ENCODE data around the gene SLFN13.
"Not testable (repeated sequence)": the region's sequence is repeated elsewhere in the genome, so short reads cannot be mapped to it uniquely, and the experiment has no call there.

The SLFN13 gene

GRCh38 chr17:35432176-35433074 is 16.1 kb downstream of the SLFN13 start, which contains the start of gene SLFN12:
Gene SLFN12, minus strand, starts transcription at chr17:35432500. Its CDS starts 9,472 bp downstream, at chr17:35423028.
- peak within 1 kb of the TSS; percentile 93 for H3K27ac ChIP-seq (ENCODE audit: low read depth, low read length)

GRCh38 chr17:35429702-35430101 is 18.9 kb downstream of the SLFN13 start:
- H3K4me3 ChIP-seq (ENCODE audit: low read length): no peak overlapping the region
- no peaks in the 10 kb centered on the region for H3K36me3 ChIP-seq (ENCODE audit: insufficient read depth, low read length)
- 82% methylated on average over 2 of the region's 2 CpGs for WGBS
- H3K9ac ChIP-seq (ENCODE audit: low read depth, low read length): no peak overlapping the region
- H3K4me1 ChIP-seq (ENCODE audit: insufficient read depth, low read length): peaks cover 43% of the 10 kb centered on the region
- H3K9me3 ChIP-seq (ENCODE audit: insufficient read depth, low read depth, low read length): no peaks in the 10 kb centered on the region
- no peaks in the 10 kb centered on the region for H3K27me3 ChIP-seq (ENCODE audit: insufficient read depth, low read length)
- H3K27ac ChIP-seq (ENCODE audit: low read depth, low read length): no peak overlapping the region

More at GRCh38 chr17:35432176-35433074, 16.1 kb downstream of the SLFN13 start, which contains the start of gene SLFN12:
- WGBS: 93% methylated on average over 21 of the region's 22 CpGs
- Histone ChIP-seq H3K4me3 (ENCODE audit: low read length) (peak within 1 kb of the TSS; percentile 55), H3K36me3 (ENCODE audit: insufficient read depth, low read length) (no peaks in the 10 kb centered on the region), H3K27me3 (ENCODE audit: insufficient read depth, low read length) (no peaks in the 10 kb centered on the region), H3K4me1 (ENCODE audit: insufficient read depth, low read length) (peaks cover 56% of the 10 kb centered on the region), H3K9ac (ENCODE audit: low read depth, low read length) (peak within 1 kb of the TSS; percentile 80), H3K9me3 (ENCODE audit: insufficient read depth, low read depth, low read length) (no peaks in the 10 kb centered on the region)

- H3K36me3 ChIP-seq (ENCODE audit: insufficient read depth, low read length): no peaks in the 10 kb centered on the region
- H3K9ac ChIP-seq (ENCODE audit: low read depth, low read length): no peak overlapping the region
- peaks cover 36% of the 10 kb centered on the region for H3K4me1 ChIP-seq (ENCODE audit: insufficient read depth, low read length)
- no peak overlapping the region for H3K4me3 ChIP-seq (ENCODE audit: low read length)
- 98% methylated on average over 2 of the region's 2 CpGs for WGBS
- H3K9me3 ChIP-seq (ENCODE audit: insufficient read depth, low read depth, low read length): no peaks in the 10 kb centered on the region
- no peak overlapping the region for H3K27ac ChIP-seq (ENCODE audit: low read depth, low read length)
- H3K27me3 ChIP-seq (ENCODE audit: insufficient read depth, low read length): no peaks in the 10 kb centered on the region
Measured at GRCh38 chr17:35428229-35428628, 20.3 kb downstream of the SLFN13 start.

GRCh38 chr17:35423761-35424160 is 24.8 kb downstream of the SLFN13 start:
- 95% methylated on average over 4 of the region's 4 CpGs for WGBS
- H3K9me3 ChIP-seq (ENCODE audit: insufficient read depth, low read depth, low read length): no peaks in the 10 kb centered on the region
- H3K4me3 ChIP-seq (ENCODE audit: low read length): no peak overlapping the region
- H3K4me1 ChIP-seq (ENCODE audit: insufficient read depth, low read length): peaks cover 10% of the 10 kb centered on the region; the same call in 1 of the 2 replicates
- no peak overlapping the region for H3K27ac ChIP-seq (ENCODE audit: low read depth, low read length)
- H3K36me3 ChIP-seq (ENCODE audit: insufficient read depth, low read length): peaks cover 26% of the 10 kb centered on the region
- no peaks in the 10 kb centered on the region for H3K27me3 ChIP-seq (ENCODE audit: insufficient read depth, low read length)
- H3K9ac ChIP-seq (ENCODE audit: low read depth, low read length): no peak overlapping the region

- 98% methylated on average over 8 of the region's 9 CpGs for WGBS
- not testable (repeated sequence) for H3K9ac ChIP-seq (ENCODE audit: low read depth, low read length); H3K27ac ChIP-seq (ENCODE audit: low read depth, low read length); H3K27me3 ChIP-seq (ENCODE audit: insufficient read depth, low read length); H3K4me3 ChIP-seq (ENCODE audit: low read length); H3K4me1 ChIP-seq (ENCODE audit: insufficient read depth, low read length); H3K9me3 ChIP-seq (ENCODE audit: insufficient read depth, low read depth, low read length)
- peaks cover 32% of the 10 kb centered on the region for H3K36me3 ChIP-seq (ENCODE audit: insufficient read depth, low read length)
Measured at GRCh38 chr17:35421069-35421468, 27.5 kb downstream of the SLFN13 start.

- no peaks in the 10 kb centered on the region for H3K9me3 ChIP-seq (ENCODE audit: insufficient read depth, low read depth, low read length)
- no peak overlapping the region for H3K4me3 ChIP-seq (ENCODE audit: low read length)
- H3K4me1 ChIP-seq (ENCODE audit: insufficient read depth, low read length): no peaks in the 10 kb centered on the region
- H3K36me3 ChIP-seq (ENCODE audit: insufficient read depth, low read length): peaks cover 35% of the 10 kb centered on the region
- H3K9ac ChIP-seq (ENCODE audit: low read depth, low read length): no peak overlapping the region
- H3K27ac ChIP-seq (ENCODE audit: low read depth, low read length): no peak overlapping the region
- no peaks in the 10 kb centered on the region for H3K27me3 ChIP-seq (ENCODE audit: insufficient read depth, low read length)
- 91% methylated on average over 2 of the region's 2 CpGs for WGBS
Measured at GRCh38 chr17:35416659-35417058, 31.9 kb downstream of the SLFN13 start.

GRCh38 chr17:35414707-35415106 is 33.9 kb downstream of the SLFN13 start:
- 95% methylated on average over 2 of the region's 2 CpGs for WGBS
- H3K9me3 ChIP-seq (ENCODE audit: insufficient read depth, low read depth, low read length); H3K9ac ChIP-seq (ENCODE audit: low read depth, low read length); H3K27me3 ChIP-seq (ENCODE audit: insufficient read depth, low read length); H3K4me1 ChIP-seq (ENCODE audit: insufficient read depth, low read length); H3K27ac ChIP-seq (ENCODE audit: low read depth, low read length); H3K4me3 ChIP-seq (ENCODE audit: low read length): not testable (repeated sequence)
- peaks cover 44% of the 10 kb centered on the region for H3K36me3 ChIP-seq (ENCODE audit: insufficient read depth, low read length)

- Histone ChIP-seq H3K9ac (ENCODE audit: low read depth, low read length) (no peak overlapping the region), H3K9me3 (ENCODE audit: insufficient read depth, low read depth, low read length) (no peaks in the 10 kb centered on the region), H3K4me3 (ENCODE audit: low read length) (no peak overlapping the region), H3K36me3 (ENCODE audit: insufficient read depth, low read length) (peaks cover 44% of the 10 kb centered on the region), H3K4me1 (ENCODE audit: insufficient read depth, low read length) (no peaks in the 10 kb centered on the region), H3K27ac (ENCODE audit: low read depth, low read length) (no peak overlapping the region), H3K27me3 (ENCODE audit: insufficient read depth, low read length) (no peaks in the 10 kb centered on the region)
- WGBS: 95% methylated on average over 1 of the region's 1 CpG
Measured at GRCh38 chr17:35414247-35414646, 34.3 kb downstream of the SLFN13 start.

- Histone ChIP-seq H3K9ac (ENCODE audit: low read depth, low read length) (no peak overlapping the region), H3K27ac (ENCODE audit: low read depth, low read length) (no peak overlapping the region), H3K9me3 (ENCODE audit: insufficient read depth, low read depth, low read length) (no peaks in the 10 kb centered on the region), H3K4me3 (ENCODE audit: low read length) (no peak overlapping the region), H3K36me3 (ENCODE audit: insufficient read depth, low read length) (peaks cover 48% of the 10 kb centered on the region), H3K27me3 (ENCODE audit: insufficient read depth, low read length) (no peaks in the 10 kb centered on the region), H3K4me1 (ENCODE audit: insufficient read depth, low read length) (no peaks in the 10 kb centered on the region)
- 94% methylated on average over 25 of the region's 26 CpGs for WGBS
Measured at GRCh38 chr17:35407531-35407930, 41.0 kb downstream of the SLFN13 start.

- Histone ChIP-seq H3K9ac (ENCODE audit: low read depth, low read length) (no peak overlapping the region), H3K4me1 (ENCODE audit: insufficient read depth, low read length) (no peaks in the 10 kb centered on the region), H3K9me3 (ENCODE audit: insufficient read depth, low read depth, low read length) (no peaks in the 10 kb centered on the region), H3K4me3 (ENCODE audit: low read length) (no peak overlapping the region), H3K36me3 (ENCODE audit: insufficient read depth, low read length) (peaks cover 40% of the 10 kb centered on the region), H3K27ac (ENCODE audit: low read depth, low read length) (no peak overlapping the region), H3K27me3 (ENCODE audit: insufficient read depth, low read length) (no peaks in the 10 kb centered on the region)
- WGBS: 80% methylated on average over 1 of the region's 1 CpG
Measured at GRCh38 chr17:35406568-35406967, 42.0 kb downstream of the SLFN13 start.

- Histone ChIP-seq H3K9me3 (ENCODE audit: insufficient read depth, low read depth, low read length) (no peaks in the 10 kb centered on the region), H3K4me3 (ENCODE audit: low read length) (no peak overlapping the region), H3K36me3 (ENCODE audit: insufficient read depth, low read length) (peaks cover 19% of the 10 kb centered on the region), H3K4me1 (ENCODE audit: insufficient read depth, low read length) (no peaks in the 10 kb centered on the region), H3K27me3 (ENCODE audit: insufficient read depth, low read length) (no peaks in the 10 kb centered on the region), H3K27ac (ENCODE audit: low read depth, low read length) (no peak overlapping the region), H3K9ac (ENCODE audit: low read depth, low read length) (no peak overlapping the region)
- no CpG with 5 or more reads among the region's 1 CpG for WGBS
Measured at GRCh38 chr17:35404360-35404759, 44.2 kb downstream of the SLFN13 start.

All from HUES64 (cell line).